NCI-H345 (cell line): Measurements from ENCODE around the gene MMP2.

Experiments
- DNase-seq: peaks from one replicate; lab custom pipeline; 2025; lab: John Stamatoyannopoulos, UW

The MMP2 gene

DNA sequence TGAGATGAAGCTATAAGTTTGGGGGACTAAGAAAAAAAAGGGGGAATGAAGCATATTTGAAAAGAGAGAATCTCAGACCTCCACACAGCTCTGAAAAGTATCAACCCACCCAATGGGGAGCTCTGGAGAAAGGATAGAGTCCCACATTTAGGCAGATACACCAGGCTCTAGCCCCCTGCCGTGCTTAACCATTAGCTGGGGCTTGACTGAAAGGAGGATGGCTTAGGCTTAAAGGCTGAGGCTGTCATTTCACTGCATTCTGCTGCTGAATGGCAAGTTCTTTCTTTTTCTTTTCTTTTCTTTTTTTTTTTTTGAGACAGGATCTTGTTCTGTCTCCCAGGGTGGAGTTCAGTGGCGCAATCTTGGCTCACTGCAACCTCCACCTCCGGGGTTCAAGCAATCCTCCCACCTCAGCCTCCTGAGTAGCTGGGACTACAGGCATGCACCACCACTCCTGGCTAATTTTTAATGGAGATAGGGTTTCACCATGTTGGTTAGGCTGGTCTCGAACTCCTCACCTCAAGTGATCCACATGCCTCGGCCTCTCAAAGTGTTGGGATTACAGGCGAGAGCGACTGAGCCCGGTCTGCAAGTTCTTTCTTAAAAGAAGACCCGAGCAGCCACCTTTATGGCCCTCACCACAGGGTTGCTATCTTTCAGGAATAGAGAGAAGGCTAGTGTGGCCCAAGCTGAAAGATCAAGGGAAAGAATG lies 9.0 kb upstream of the MMP2 start:
- DNase-seq = no peak

DNA sequence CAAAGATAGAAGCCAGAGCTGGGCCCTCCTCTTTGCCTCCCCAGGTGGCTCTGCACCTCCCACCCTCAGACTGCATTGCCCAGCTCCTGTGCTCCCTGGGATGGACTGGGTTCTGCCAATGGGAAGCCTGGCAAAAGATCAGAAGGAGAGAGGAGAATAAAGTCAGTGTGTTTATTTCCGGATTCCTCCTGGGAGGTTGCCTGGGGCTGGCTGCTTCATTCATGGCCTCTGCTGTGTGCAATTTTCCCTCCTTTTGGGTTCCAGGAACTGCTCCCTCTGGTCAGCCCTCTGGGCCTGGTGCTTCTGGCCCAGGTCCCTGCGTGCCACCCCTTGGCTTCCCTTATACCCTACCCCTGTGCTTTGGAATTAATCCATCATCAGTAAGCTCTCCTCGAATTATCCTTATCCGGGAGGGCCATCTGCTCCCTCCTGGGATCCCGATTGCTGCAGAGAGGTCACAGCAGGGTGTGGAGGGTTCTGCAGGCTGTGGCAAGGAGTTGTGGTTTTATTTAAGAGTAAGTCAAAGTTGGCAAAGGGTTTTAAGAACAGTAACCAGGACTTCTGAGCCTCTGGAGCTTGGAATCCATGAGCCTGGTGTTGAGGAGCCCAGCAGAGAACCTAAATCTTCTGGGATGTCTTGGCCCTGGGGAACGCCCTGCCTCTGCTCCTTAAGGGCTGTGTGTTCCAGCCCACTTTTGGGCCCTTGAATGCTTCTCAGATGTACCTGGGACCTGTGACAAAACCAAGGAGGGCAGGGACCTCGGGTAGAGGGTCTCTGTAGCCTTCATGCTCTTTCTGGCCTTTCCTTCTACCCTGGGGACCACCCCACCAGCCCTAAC lies 8.2 kb upstream of the MMP2 start:
- no peak for DNase-seq

DNA sequence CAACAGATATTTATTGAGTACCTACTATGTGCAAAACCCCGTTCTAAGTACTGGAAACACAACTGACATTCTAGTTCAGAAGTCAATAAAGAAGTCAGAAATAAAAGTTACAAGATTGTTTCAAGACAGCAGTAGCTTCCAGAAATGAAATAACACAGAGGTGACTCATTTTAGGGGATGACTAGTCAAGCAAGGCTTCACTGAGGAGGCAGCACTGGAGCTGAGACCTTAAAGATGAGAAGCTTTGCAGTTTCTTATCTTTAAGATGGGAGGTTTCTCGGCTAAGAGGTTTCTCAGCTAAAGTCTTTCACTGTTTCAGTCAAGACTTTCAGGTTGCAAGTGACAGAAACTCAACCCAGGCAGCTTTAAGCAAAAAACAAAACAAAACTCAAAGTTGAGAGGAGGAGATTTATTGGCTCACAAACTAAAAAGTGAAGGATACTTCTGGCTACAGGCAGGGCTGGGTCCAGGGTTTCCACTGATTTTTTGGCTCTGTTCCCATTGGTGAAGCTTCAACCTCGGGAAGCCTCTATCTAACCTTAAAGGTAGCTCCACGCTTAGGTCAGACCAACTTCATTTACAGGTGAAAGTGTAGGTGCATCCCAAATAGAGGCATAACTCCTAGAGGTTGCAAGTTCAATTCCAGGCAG lies 7.4 kb upstream of the MMP2 start:
- DNase-seq = no peak

DNA sequence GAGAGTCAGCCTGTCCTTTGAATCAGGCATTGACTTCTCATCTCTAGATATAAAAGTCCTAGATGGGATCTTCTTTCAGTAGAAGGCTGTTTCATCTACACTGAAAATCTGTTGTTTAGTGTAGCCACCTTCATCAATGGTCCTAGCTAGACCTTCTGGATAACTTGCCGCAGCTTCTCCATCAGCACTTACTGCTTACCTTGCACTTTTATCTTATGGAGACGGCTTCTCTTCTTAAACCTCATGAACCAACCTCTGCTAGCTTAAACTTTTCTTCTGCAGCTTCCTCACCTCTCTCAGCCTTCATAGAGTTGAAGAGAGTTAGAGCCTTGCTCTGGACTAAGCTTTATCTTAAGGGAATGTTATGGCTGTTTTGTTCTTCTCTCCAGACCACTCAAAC lies 5.4 kb upstream of the MMP2 start:
- no peak for DNase-seq

DNA sequence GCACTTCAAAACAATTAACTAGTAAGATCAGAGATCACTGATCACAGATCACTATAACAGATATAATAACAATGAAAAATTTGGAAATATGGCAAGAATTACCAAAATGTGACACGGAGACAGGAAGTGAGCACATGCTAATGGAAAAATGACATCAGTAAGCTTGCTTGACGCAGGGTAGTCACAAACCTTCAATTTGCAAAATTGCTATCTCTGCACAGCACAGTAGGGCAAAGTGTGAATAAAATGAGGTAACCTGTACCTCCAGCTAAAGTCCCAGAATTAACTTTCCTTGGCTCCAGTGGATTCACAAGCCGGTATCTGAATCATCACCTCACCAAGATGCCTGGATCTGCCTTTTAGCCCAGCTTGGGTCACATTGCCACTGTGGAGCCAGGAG lies 4.2 kb upstream of the MMP2 start:
- DNase-seq = no peak

DNA sequence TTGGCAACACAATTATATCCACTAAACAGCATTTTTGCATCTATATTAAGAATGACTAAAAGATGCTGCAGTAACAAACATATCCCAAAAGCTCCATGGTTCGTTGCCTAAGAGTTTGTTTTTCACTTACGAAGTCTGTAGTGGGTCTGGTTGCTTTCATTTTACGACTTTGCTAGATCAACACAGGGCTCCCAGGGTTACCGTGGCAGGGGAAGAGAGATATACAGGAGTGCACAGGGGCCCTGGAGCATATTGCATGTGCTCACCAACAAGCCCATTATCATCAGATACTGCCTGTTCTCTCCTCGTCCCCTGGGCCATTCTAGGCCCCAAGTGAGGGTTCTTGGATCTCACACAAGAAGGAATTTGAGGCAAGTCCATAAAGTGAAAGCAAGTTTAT lies 3.1 kb upstream of the MMP2 start:
- DNase-seq = no peak

DNA sequence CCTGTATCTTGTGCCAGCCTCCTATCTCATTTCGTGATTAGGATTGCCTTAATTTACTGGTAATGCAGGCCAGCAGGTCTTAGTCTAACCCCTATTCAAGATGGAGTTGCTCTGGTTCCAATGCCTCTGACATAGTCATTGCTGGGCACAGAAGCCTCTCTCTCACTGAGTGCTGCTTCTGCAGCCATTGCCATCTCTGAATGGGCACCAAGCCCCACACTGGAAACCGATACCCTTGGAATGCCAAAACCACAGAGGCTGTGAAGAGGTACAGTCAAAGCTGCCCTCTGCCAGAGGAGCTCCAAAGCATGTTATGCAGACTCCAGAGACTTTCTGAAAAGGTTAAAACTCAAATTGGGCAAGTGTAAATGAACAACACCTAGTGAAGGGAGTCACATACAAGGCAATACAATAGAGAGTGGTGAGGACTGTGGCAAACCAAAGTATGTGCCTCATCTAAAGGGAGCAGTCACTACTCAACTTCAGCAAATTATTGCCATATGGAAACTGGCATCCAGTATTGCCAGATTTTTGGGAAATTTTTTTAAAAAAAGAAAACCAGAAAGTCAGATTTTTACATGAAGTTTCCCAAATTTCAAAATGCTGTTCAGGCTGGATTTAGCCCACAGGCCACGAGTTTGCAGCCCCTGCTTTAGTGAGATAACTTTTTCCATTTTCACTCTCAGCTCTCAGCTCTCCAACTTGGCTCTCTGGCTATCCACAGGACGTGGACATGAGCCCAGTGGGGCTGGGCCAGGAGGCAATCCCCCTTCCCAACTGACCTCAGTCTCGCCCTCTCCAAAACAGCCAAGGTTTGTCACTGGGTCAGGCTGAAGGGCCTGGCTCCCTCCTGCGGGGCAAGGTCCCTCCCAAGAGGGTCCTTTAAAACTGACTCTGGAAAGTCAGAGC lies 2.1 kb upstream of the MMP2 start:
- no peak for DNase-seq

DNA sequence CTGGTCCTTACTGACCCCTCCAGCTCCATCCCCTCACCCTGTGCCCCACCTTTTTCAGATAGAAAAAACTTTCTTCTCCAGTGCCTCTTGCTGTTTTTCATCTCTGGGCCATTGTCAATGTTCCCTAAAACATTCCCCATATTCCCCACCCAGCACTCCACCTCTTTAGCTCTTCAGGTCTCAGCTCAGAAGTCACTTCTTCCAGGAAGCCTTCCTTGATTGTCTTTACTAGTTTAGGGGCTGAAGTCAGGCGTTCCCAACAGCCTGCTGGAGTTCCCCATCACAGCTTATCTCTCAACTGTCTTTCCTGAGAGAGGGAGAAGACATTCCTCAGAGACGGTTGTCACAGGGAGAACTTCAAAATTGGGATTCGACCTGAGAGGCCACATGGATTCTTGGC lies 1.3 kb upstream of the MMP2 start:
- no peak for DNase-seq

DNA sequence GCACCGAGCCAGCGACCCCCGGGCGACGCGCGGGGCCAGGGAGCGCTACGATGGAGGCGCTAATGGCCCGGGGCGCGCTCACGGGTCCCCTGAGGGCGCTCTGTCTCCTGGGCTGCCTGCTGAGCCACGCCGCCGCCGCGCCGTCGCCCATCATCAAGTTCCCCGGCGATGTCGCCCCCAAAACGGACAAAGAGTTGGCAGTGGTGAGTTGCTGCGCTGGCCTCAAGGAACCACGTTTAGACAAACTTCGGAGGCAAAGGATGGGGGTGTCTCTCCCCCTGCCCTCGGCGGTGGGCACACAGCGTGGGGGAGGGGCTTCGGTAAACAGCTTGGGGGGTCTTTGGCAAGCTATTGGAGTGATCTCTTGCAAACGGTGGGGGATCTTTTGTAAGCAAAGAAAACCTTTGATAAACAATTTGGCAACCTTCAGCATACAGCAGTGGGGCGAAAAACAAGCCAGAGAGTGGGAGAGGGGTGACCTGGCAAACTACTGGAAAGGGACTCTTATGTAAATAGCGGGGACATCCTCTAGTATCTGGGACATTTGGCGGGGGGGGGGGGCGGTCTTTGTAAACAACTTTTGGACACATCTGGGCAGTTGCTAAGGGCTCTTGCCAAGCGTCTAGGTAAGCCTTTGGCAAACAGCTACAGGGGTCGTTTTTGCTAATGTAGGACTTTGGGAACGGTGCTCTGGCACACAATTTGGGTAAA lies 587 bp downstream of the MMP2 start:
- no peak for DNase-seq

DNA sequence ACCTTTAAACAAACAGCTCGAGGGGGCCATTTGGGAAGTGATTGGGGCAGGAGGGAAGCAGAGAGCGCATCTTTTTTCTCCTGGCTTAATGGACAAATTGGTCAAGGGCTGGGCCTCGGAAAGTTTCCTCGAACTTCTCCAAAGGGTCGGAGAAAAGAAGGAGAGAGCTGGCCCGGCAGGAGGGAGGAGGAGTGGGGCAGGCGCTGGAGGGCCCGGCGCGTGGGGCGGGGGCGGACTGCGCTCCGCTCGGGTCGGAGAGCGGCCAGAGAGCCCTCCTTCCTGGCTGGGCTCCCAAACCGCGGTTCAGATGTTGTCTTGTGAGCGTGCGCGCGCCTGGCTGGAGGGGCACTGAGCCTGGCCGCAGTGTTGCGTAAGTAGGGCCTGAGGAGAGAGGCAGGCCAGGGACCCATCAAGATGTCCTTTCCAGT lies 1.2 kb downstream of the MMP2 start:
- DNase-seq = no peak

DNA sequence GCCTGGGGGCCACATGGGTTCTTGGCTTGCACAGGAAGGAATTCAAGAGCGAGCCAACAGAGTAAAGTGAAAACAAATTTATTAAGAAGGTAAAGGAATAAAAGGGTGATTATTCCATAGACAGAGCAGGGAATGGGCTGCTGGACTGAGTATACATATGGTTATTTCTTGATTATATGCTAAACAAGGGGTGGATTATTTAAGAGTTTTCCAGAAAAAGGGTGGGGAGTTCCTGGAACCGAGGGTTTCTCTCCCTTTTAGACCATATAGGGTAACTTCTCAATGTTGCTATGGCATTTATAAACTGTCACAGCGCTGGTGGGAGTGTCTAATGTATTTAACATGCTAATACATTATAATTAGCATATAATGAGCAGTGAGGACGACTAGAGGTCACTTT lies 2.0 kb downstream of the MMP2 start:
- no peak for DNase-seq

DNA sequence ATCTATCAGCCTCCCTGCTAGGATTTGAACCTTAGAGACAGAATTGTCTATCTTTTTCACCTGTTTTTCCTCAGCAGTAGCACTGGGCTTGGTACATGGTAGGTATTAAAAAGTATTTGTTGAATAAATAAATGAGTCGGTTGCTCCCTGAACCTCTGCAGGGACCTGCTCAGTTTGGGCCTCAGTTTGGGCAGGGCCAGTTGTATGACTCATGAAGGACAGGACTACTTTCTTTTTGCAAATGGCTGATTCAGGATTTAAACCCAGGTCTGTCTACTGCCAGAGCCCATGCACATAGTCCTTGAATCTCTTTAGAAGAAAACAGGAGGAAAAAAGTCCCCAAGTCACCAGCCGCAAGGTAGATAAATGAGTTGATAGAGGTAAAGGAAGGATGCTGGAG lies 3.1 kb downstream of the MMP2 start:
- DNase-seq = no peak

DNA sequence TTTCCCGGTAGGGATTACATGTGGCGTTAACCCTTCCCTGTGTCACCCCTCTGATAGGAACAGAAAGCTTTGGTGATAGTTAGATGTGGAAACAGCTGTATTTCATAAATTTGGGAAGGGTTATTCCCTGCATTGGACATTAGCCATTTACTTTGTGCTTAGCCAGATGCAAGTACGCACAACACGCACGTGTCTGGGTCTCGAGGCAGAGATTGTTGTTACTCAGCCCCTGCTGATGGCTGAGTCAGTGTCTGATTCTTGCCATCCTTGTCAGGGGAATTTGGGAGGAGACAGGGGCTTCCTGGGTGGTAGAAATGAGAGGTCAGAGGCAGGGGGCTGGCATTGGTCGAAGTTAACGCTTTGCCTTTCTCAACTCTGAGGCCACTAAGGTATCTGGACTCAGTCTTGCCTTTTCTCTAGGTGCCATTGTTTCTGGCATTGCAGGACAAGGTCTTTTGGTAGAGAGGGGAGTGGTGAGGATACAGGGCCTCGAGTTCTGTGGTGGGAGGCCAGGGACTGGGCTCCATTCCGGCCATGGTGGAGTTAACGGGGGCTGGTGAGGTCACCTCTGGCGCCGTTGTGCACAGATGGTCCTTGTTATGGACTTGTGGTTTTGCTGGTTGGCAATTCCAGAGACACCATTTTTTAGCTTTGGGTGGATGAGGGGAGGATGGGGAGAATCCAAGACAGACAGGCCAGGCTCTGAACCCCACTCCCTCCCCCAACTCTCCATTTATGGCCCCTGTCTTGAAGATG lies 8.2 kb downstream of the MMP2 start:
- DNase-seq = no peak

DNA sequence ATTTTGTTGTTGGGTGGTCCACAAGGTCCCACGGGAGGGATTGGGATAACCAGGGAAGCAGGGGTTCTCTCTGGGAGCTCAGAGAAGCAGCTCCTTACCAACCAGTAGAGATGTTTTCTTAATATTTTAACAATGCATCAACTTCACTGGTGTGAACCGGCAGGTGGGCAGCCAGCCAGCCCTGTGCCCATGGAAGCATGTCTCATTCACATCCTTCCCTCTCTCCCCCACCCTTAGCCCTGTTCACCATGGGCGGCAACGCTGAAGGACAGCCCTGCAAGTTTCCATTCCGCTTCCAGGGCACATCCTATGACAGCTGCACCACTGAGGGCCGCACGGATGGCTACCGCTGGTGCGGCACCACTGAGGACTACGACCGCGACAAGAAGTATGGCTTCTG lies 9.3 kb downstream of the MMP2 start:
- no peak for DNase-seq

DNA sequence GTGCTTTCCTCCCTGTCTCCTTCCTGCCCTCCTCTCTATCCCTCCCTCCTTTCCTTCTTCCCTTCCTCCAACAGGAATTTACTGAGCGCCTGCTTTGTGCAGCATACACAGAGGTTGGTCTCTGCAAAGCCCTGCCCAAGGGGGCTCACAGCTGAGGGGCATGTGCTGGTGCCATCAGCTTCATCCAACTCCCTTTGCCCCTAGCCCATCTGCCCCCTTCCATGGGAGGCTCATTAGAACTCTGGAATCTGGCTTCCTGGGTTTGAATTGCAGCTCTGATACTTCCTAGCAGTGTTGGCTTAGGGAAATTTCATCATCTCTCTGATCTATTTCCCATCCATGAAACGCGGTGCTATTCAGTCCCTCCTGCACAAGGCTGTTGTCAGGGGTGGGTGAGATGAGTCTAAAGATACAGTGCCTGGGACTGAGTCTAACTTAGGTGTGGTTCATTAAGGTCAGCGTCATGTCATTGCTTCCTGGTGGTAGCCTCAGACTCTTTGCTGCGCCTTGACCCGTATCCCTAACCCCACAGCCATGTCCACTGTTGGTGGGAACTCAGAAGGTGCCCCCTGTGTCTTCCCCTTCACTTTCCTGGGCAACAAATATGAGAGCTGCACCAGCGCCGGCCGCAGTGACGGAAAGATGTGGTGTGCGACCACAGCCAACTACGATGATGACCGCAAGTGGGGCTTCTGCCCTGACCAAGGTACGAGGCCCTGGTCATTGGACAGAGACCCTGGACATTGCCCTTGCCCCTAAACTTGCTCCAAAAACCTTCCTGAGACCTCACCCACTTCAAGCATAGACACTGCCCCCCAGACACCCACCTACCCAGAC lies 10.3 kb downstream of the MMP2 start:
- DNase-seq = no peak

DNA sequence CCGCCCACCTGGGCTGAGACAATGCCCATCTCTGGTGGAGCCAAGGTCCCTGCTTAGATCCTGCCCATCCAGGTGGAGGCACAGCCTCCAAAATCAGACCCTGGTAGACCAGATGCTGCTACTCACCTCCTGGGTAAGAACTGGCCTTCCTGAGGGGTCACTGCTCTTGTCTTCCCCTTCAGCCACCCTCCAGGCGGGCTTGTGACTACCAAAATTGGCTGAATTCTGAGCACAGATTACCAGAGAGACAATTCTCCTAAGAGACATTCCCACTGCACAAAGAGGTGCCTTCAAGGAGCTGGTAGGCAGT lies 10.9 kb downstream of the MMP2 start:
- DNase-seq = no peak

DNA sequence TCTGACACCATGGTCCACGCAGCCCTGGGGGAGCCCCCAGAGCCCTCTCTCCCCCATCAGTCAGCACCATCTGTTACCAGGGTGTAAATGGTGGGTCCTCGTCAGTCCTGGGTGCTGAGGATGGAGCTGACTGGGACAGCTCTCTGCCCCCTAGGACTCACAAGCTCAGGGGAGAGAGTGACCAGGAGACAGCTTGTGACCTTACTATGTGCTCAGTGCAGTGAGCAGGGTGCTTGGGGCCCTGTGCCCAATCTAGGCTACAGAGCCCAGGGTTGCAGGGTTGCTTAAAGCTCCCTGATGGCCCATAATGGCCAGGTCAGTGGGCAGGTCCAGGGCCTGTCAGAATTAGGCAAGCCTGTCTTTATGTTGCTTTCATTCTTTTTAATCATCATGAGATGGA lies 11.3 kb downstream of the MMP2 start:
- DNase-seq = no peak

DNA sequence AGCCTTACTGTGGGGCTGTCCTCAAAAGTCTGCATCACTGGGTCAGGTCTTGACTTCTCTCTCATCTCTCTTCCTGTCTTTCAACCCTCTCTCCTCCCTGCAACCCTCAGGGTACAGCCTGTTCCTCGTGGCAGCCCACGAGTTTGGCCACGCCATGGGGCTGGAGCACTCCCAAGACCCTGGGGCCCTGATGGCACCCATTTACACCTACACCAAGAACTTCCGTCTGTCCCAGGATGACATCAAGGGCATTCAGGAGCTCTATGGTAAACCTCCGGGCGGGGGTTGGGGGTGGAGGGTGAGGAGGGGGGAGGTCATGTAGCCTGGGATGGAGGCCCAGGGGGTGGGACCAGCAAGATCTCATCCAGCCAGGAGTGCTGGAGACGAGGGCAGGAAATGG lies 12.7 kb downstream of the MMP2 start:
- no peak for DNase-seq

DNA sequence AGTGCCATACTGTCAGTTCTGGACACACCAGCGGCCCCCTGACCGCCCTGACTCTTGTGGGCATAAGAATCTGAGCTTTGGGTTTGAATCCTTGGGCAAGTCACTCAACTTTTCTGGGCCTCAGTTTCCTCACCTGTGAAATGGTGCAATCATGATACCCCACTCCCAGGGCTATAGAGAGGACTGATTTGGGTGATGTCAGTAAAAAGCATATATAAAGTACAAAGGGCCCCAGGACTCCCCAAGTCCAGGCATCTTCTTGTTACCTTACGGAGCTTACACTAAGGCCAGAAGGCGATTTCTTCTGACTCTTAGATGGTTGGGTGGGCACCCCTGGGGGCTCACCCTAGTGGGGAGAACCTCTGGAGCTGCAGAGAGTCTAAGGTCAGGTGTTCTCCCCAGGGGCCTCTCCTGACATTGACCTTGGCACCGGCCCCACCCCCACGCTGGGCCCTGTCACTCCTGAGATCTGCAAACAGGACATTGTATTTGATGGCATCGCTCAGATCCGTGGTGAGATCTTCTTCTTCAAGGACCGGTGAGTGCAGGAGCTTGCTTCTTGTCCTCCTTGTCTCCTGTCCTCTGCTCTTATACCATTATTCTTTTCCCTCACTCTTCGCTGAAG lies 13.9 kb downstream of the MMP2 start:
- no peak for DNase-seq
